Heart left ventricle (tissue), 16 donors: ENCODE measurements around the gene SND1. TPM values are rescaled to one million over a fixed set of nuclear protein-coding genes. Genes with fewer than 3 reads are reported as not detected.

ENCODE experiments used
- ATAC-seq, 4 donors: fragments of 200-7000 bp; cut with Tn5 transposase; one replicate each; pipeline ENCODE4 v1.9.1; 2020 to 2022; ENCODE audit warnings: moderate library complexity in 4 of 4, mild to moderate bottlenecking in 3 of 4, moderate number of reproducible peaks in 1 of 4
- DNase-seq, 5 donors: peaks; one replicate each; pipeline ENCODE4 v3.0.0-alpha.2; 2020
- H3K27ac ChIP-seq, 12 donors: fragments of 200-600 bp; sonication (generic) in 4 of 12; one replicate each; pipeline versions ENCODE4 v1.5.0 to v1.8.0; 2016 to 2022; ENCODE audit warnings: mild to moderate bottlenecking in 2 of 12
- H3K27me3 ChIP-seq, 9 donors: fragments of 200-600 bp; sonication (generic) in 2 of 9; one replicate each; pipeline versions ENCODE4 v1.5.1 to v1.8.0; 2016 to 2022; ENCODE audit warnings: mild to moderate bottlenecking in 3 of 9
- H3K36me3 ChIP-seq, 9 donors: fragments of 200-600 bp; sonication (generic) in 2 of 9; one replicate each; pipeline versions ENCODE4 v1.5.0 to v1.8.0; 2018 to 2022; ENCODE audit warnings: mild to moderate bottlenecking in 2 of 9
- H3K4me1 ChIP-seq, 12 donors: fragments of 200-600 bp; sonication (generic) in 4 of 12; one replicate each; pipeline versions ENCODE4 v1.5.0 to v1.8.0; 2016 to 2022; ENCODE audit warnings: mild to moderate bottlenecking in 3 of 12
- H3K4me3 ChIP-seq, 12 donors: fragments of 200-600 bp; sonication (generic) in 4 of 12; one replicate each; pipeline versions ENCODE4 v1.5.0 to v1.8.0; 2017 to 2022; ENCODE audit warnings: mild to moderate bottlenecking in 9 of 12, moderate library complexity in 4 of 12
- H3K9me3 ChIP-seq, 12 donors: fragments of 200-600 bp; sonication (generic) in 4 of 12; one replicate each; pipeline versions ENCODE4 v1.5.0 to v1.8.0; 2016 to 2022; ENCODE audit warnings: mild to moderate bottlenecking in 1 of 12
- CTCF ChIP-seq, 12 donors: fragments of 200-600 bp; sonication (generic) in 4 of 12; IDR thresholded peaks; one replicate each; pipeline versions ENCODE4 v1.5.0 to v1.8.0; 2018 to 2022; ENCODE audit warnings: antibody characterized with exemption in 12 of 12, mild to moderate bottlenecking in 5 of 12
- POLR2A ChIP-seq, 2 donors: fragments of 450-650 bp; IDR thresholded peaks; one replicate each; pipeline ENCODE4 v1.6.1; 2017; ENCODE audit warnings: antibody characterized with exemption in 2 of 2, mild to moderate bottlenecking in 2 of 2, moderate library complexity in 2 of 2
- WGBS, 4 donors: extraction: QIAGEN DNeasy Blood & Tissue Kit in 2 of 4; methylation state at CpG; one replicate each; pipeline versions ENCODE4 v1.1.5 to v1.1.7; 2013 to 2018; 5-methylcytosine and 5-hydroxymethylcytosine counted together
- intact Hi-C, 10 donors: fragments of 100-400 bp; cut with DNase I; formaldehyde crosslinking; loops; one replicate each; pipeline versions ENCODE4 v1.11.1 to v1.14.2; 2022
- polyA plus RNA-seq, 2 donors: library from polyadenylated mRNA; stranded (reverse); fragments of 200-250 nt; gene quantifications; one replicate each; pipeline ENCODE4 v1.2.3, GENCODE V29; 2013
- total RNA-seq, 9 donors: library from RNA; depleted of rRNA in 2 of 9; stranded (reverse); fragments of >200 nt in 2 of 9; fragmentation: NEBNext Ultra II Directional in 3 of 9; extraction: Animal tissue kit (Norgen Biotek cat#: 25700) in 3 of 9; gene quantifications; one replicate each; pipeline versions ENCODE4 v1.1.0 to v1.2.4, GENCODE V29; 2016 to 2023
- donor health status: ischemic (EF 13 %, LVEDD 7.1; RV severe dilation, severe dysfunction).
- donor health status: healthy with polysubstance abuse.
- donor health status: DM: no; HTN: yes; CAD: no.
- donor health status: DM: no; HTN: no; CAD: no.
- donor health status: ischemic (EF 25% LVEDD 6.9; RV normal size, moderate dysfunction).
- donor health status: ischemic (EF 25% LVEDD 5.7; RV mildly dilated, moderate dysfunction).
- donor health status: healthy.
- donor health status: DM: yes; HTN: yes; CAD: no.
- donor health status: ischemic (EF 35%, LVEDD 5.7; RV mildly dilated, moderate dysfunction).
- donor health status: nonischemic (EF 11% LVEDD 7.7; RV severe dilation, severe dysfunction).
- donor health status: DM: yes; HTN: yes; CAD: no.
- donor health status: PGD.
- donor health status: ischemic (EF 29% LVEDD 5.4; RV normal size, mild dysfunction).
- donor health status: nonischemic (EF 23%, LVEDD 6.1; RV moderate dilation, normal function).

Gene SND1
- total and polyA plus RNA-seq, 11 donors: 45.6 to 115 (median 76.3) TPM

DNA sequence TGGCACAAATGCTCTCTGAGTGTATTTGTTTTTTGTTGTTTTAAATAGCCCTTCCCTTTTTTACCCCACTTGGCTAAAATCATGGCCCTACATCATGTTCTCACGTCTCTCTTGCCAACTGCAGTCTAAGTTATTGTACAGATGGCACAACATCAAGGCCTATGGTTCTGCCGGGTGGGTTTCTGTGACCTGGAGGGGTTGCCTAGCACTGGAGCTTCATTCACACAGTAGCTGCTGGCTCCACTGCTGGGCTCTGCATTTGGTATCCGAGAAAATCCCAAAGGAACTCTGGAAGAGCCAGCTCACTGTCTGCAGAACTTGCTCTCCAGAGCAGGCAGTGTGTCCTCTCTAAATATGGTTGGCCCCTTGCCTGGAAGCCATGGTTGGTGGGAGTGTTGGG lies 258.7 kb downstream of the SND1 start:
- no peak for ATAC-seq
- intact Hi-C loops: no loop called here
- no peak for TF ChIP-seq POLR2A (IDR thresholded peaks at IDR 0.05)
- TF ChIP-seq CTCF (IDR thresholded peaks at IDR 0.05): no peak
- DNase-seq: no peak
- H3K27ac ChIP-seq: no peak overlapping the region
- no peak overlapping the region for H3K4me3 ChIP-seq
- H3K4me1 ChIP-seq: peaks cover 0 to 6% (median 0%) of the 10 kb centered on the region in 12 donors
- whole genome bisulfite sequencing, 4 donors: 65 to 83% (median 70%) methylated on average over 3 of the region's 3 CpGs
- no peaks in the 10 kb centered on the region for H3K9me3 ChIP-seq
- no peaks in the 10 kb centered on the region for H3K27me3 ChIP-seq
- peaks cover 0 to 11% (median 0%) of the 10 kb centered on the region in 9 donors for H3K36me3 ChIP-seq

- ATAC-seq: no peak
- 97 to 100% (median 99%) methylated on average over 1 of the region's 1 CpG for WGBS, 4 donors
Measured at GRCh38 chr7:127911968-127912511, 260.0 kb downstream of the SND1 start.

GRCh38 chr7:127912901-127913300 lies 260.9 kb downstream of the SND1 start:
- Histone ChIP-seq H3K27ac (no peak overlapping the region), H3K4me3 (no peak overlapping the region), H3K9me3 (no peaks in the 10 kb centered on the region), H3K27me3 (no peaks in the 10 kb centered on the region), H3K36me3 (no peaks in the 10 kb centered on the region), H3K4me1 (peaks cover 0 to 6% (median 0%) of the 10 kb centered on the region in 12 donors)
- TF ChIP-seq CTCF (IDR thresholded peaks at IDR 0.05): no peak
- no peak for ATAC-seq
- intact Hi-C loops: no loop called here
- no peak for DNase-seq
- 59 to 68% (median 60%) methylated on average over 2 of the region's 2 CpGs for WGBS, 4 donors

More at GRCh38 chr7:127911968-127912511, 260.0 kb downstream of the SND1 start:
- Histone ChIP-seq H3K27ac (no peak overlapping the region), H3K36me3 (no peaks in the 10 kb centered on the region), H3K4me3 (no peak overlapping the region), H3K27me3 (no peaks in the 10 kb centered on the region), H3K4me1 (peaks cover 0 to 6% (median 0%) of the 10 kb centered on the region in 12 donors), H3K9me3 (no peaks in the 10 kb centered on the region)
- TF ChIP-seq CTCF (IDR thresholded peaks at IDR 0.05): no peak
- TF ChIP-seq POLR2A (IDR thresholded peaks at IDR 0.05): no peak
- intact Hi-C loops: no loop called here
- no peak for DNase-seq

DNA sequence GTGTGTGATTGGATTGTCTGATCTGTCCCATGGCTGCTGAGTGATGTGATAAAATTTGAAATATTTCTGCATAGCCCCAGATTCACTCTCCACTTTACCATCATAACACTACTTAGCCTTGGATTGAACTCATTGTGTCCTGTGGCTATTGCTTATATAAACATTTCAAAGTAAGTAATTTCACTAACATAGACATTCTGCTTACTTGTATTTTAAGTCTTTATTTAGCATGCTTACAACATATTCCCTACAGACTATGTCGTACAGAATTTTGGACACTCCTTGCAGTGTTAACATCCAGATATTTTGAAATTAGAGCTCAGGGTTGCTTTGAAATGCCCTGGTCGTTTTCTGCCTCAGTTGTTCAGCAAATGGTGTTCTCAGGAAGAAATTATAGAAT lies 261.7 kb downstream of the SND1 start:
- Histone ChIP-seq H3K9me3 (no peaks in the 10 kb centered on the region), H3K36me3 (no peaks in the 10 kb centered on the region), H3K27ac (no peak overlapping the region), H3K4me3 (no peak overlapping the region), H3K4me1 (peaks cover 0 to 6% (median 0%) of the 10 kb centered on the region in 12 donors), H3K27me3 (no peaks in the 10 kb centered on the region)
- TF ChIP-seq POLR2A (IDR thresholded peaks at IDR 0.05) (no peak), CTCF (IDR thresholded peaks at IDR 0.05) (no peak)
- 58 to 72% (median 69%) methylated on average over 2 of the region's 2 CpGs for WGBS, 4 donors
- ATAC-seq (no peak), DNase-seq (no peak)
- intact Hi-C loops: no loop called here
